Liver (tissue), 9 donors: ENCODE results near the gene RALGPS2. TPM values are rescaled to one million over a fixed set of nuclear protein-coding genes. Genes with fewer than 3 reads are reported as not detected.

Experiments used
- DNase-seq: peaks from one replicate; pipeline ENCODE4 v3.0.0-alpha.2; 2017; ENCODE audit warnings: low spot score
- H3K27ac ChIP-seq, 2 donors: one replicate each; pipeline ENCODE4 v1.7.0; 2013; ENCODE audit warnings: inconsistent platforms in 2 of 2, low read length in 2 of 2, control low read depth in 1 of 2, low read depth in 1 of 2, mild to moderate bottlenecking in 1 of 2
- H3K27me3 ChIP-seq, 4 donors: one replicate each; pipeline versions ENCODE4 v1.6.1 to v1.7.0; 2013; ENCODE audit warnings: low read length in 3 of 4, inconsistent platforms in 1 of 4, mild to moderate bottlenecking in 1 of 4, moderate library complexity in 1 of 4; ENCODE audit not compliant: control insufficient read depth in 4 of 4, insufficient read depth in 4 of 4
- H3K36me3 ChIP-seq, 4 donors: one replicate each; pipeline versions ENCODE4 v1.6.1 to v1.7.0; 2013; ENCODE audit warnings: low read length in 3 of 4, mild to moderate bottlenecking in 3 of 4, low read depth in 1 of 4, moderate library complexity in 1 of 4; ENCODE audit not compliant: control insufficient read depth in 4 of 4, insufficient read depth in 3 of 4
- H3K4me1 ChIP-seq, 4 donors: one replicate each; pipeline versions ENCODE4 v1.6.1 to v1.7.0; 2013; ENCODE audit warnings: low read length in 3 of 4, mild to moderate bottlenecking in 3 of 4, moderate library complexity in 1 of 4; ENCODE audit not compliant: control insufficient read depth in 4 of 4, insufficient read depth in 4 of 4
- H3K4me3 ChIP-seq, 3 donors: one replicate each; pipeline versions ENCODE4 v1.6.1 to v1.7.0; 2013; ENCODE audit warnings: low read length in 3 of 3, control low read depth in 1 of 3, low read depth in 1 of 3, mild to moderate bottlenecking in 1 of 3
- H3K9ac ChIP-seq, 2 donors: one replicate each; pipeline ENCODE4 v1.7.0; 2013; ENCODE audit warnings: low read length in 2 of 2, mild to moderate bottlenecking in 2 of 2, moderate library complexity in 2 of 2, control low read depth in 1 of 2, low read depth in 1 of 2
- H3K9me3 ChIP-seq, 4 donors: one replicate each; pipeline versions ENCODE4 v1.6.1 to v1.7.0; 2013; ENCODE audit warnings: low read length in 3 of 4; ENCODE audit not compliant: control insufficient read depth in 4 of 4
- EGR1 ChIP-seq, 2 donors: IDR thresholded peaks; 2 replicates each; pipeline ENCODE4 v1.6.1; 2016 to 2018; ENCODE audit warnings: antibody characterized with exemption in 2 of 2, low read depth in 2 of 2
- FOXA1 ChIP-seq: IDR thresholded peaks from 2 replicates; pipeline ENCODE4 v1.6.1; 2016; ENCODE audit warnings: antibody characterized with exemption
- FOXA2 ChIP-seq: IDR thresholded peaks from 2 replicates; pipeline ENCODE4 v1.6.1; 2016; ENCODE audit warnings: antibody characterized with exemption
- GABPA ChIP-seq, 2 donors: IDR thresholded peaks in 1 of 2; conservative IDR thresholded peaks in 1 of 2; 2 replicates each; pipeline ENCODE4 v1.6.1; 2016; ENCODE audit warnings: antibody characterized with exemption in 2 of 2, mild to moderate bottlenecking in 1 of 2, moderate library complexity in 1 of 2
- HNF4A ChIP-seq, 2 donors: conservative IDR thresholded peaks; 2 replicates each; pipeline ENCODE4 v1.6.1; 2016; ENCODE audit warnings: antibody characterized with exemption in 2 of 2, mild to moderate bottlenecking in 2 of 2
- HNF4G ChIP-seq: IDR thresholded peaks from 2 replicates; pipeline ENCODE4 v1.6.1; 2016; ENCODE audit warnings: antibody characterized with exemption
- JUND ChIP-seq, 2 donors: IDR thresholded peaks; 2 replicates each; pipeline ENCODE4 v1.6.1; 2016; ENCODE audit warnings: antibody characterized with exemption in 2 of 2
- NR2F2 ChIP-seq: IDR thresholded peaks from 2 replicates; pipeline ENCODE4 v1.6.1; 2016; ENCODE audit warnings: antibody characterized with exemption
- RXRA ChIP-seq, 2 donors: IDR thresholded peaks; 2 replicates each; pipeline ENCODE4 v1.6.1; 2017 to 2018; ENCODE audit warnings: antibody characterized with exemption in 2 of 2, mild to moderate bottlenecking in 1 of 2
- SP1 ChIP-seq: IDR thresholded peaks from 2 replicates; pipeline ENCODE4 v1.6.1; 2018; ENCODE audit warnings: antibody characterized with exemption, mild to moderate bottlenecking
- TAF1 ChIP-seq: conservative IDR thresholded peaks from 2 replicates; pipeline ENCODE4 v1.6.1; 2016; ENCODE audit warnings: antibody characterized with exemption, mild to moderate bottlenecking
- YY1 ChIP-seq: IDR thresholded peaks from 2 replicates; pipeline ENCODE4 v1.6.1; 2016; ENCODE audit warnings: antibody characterized with exemption, mild to moderate bottlenecking
- WGBS: extraction: QIAGEN DNeasy Blood & Tissue Kit; methylation state at CpG from one replicate; pipeline ENCODE4 v1.1.7; 2013; 5-methylcytosine and 5-hydroxymethylcytosine counted together
- polyA plus RNA-seq, 2 donors: library from polyadenylated mRNA; stranded (reverse) in 1 of 2; unstranded in 1 of 2; fragments of 200-250 nt in 1 of 2; fragments of >200 nt in 1 of 2; fragmentation: Nextera tagmentation in 1 of 2; extraction: Ambion mirVana in 1 of 2; gene quantifications; one replicate each; pipeline versions ENCODE4 v1.2.1 to v1.2.3, GENCODE V29; 2013 to 2015
- total RNA-seq, 2 donors: library from RNA; depleted of rRNA; stranded (reverse); fragments of >200 nt; gene quantifications; one replicate each; pipeline ENCODE4 v1.2.3, GENCODE V29; 2014
- TF ChIP-seq, protein P1 (sequence below): fragments of 150-350 bp; IDR thresholded peaks from 2 replicates; pipeline ENCODE4 v1.5.1; 2017; ENCODE audit warnings: improper control_type of control experiment, low read depth, low read length; ENCODE audit not compliant: missing input control
- TF ChIP-seq, protein P2 (sequence below): IDR thresholded peaks from 2 replicates; pipeline ENCODE4 v1.6.1; 2016; ENCODE audit warnings: antibody characterized with exemption, mild to moderate bottlenecking
- TF ChIP-seq, protein P3 (sequence below): IDR thresholded peaks from 2 replicates; pipeline ENCODE4 v1.6.1; 2016; ENCODE audit warnings: antibody characterized with exemption
- donor health status: healthy.
- donor health status: healthy.
- donor health status: healthy.
- donor health status: healthy.
- donor health status: healthy.

Gene RALGPS2
- total and polyA plus RNA-seq, 4 donors = 8.1 to 39.2 (median 16.9) TPM

GRCh38 chr1:178916448-178917174 is 191.6 kb downstream of the RALGPS2 start:
- 39% methylated on average over 5 of the region's 5 CpGs for WGBS
- Histone ChIP-seq H3K27ac (peak overlapping the region; percentile 44 to 57), H3K9me3 (no peaks in the 10 kb centered on the region), H3K4me3 (peak overlapping the region in 2 of 3 donors; percentile 13 to 15), H3K27me3 (no peaks in the 10 kb centered on the region), H3K36me3 (peaks cover 0 to 5% (median 0%) of the 10 kb centered on the region in 4 donors), H3K9ac (peak overlapping the region in 1 of 2 donors; percentile 42), H3K4me1 (peaks cover 0 to 31% (median 21%) of the 10 kb centered on the region in 4 donors)
- DNase-seq = no peak
- TF ChIP-seq, protein P1, sequence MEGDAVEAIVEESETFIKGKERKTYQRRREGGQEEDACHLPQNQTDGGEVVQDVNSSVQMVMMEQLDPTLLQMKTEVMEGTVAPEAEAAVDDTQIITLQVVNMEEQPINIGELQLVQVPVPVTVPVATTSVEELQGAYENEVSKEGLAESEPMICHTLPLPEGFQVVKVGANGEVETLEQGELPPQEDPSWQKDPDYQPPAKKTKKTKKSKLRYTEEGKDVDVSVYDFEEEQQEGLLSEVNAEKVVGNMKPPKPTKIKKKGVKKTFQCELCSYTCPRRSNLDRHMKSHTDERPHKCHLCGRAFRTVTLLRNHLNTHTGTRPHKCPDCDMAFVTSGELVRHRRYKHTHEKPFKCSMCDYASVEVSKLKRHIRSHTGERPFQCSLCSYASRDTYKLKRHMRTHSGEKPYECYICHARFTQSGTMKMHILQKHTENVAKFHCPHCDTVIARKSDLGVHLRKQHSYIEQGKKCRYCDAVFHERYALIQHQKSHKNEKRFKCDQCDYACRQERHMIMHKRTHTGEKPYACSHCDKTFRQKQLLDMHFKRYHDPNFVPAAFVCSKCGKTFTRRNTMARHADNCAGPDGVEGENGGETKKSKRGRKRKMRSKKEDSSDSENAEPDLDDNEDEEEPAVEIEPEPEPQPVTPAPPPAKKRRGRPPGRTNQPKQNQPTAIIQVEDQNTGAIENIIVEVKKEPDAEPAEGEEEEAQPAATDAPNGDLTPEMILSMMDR = no peak
- peak; percentile 57 to 61 for TF ChIP-seq RXRA (IDR thresholded peaks at IDR 0.05)
- peak; percentile 23 for TF ChIP-seq YY1
- TF ChIP-seq EGR1 (IDR thresholded peaks at IDR 0.05; ENCODE audit: low read depth in 2 of 2) = no peak
- TF ChIP-seq JUND (IDR thresholded peaks at IDR 0.05) = no peak
- no peak for TF ChIP-seq NR2F2
- TF ChIP-seq, protein P2, sequence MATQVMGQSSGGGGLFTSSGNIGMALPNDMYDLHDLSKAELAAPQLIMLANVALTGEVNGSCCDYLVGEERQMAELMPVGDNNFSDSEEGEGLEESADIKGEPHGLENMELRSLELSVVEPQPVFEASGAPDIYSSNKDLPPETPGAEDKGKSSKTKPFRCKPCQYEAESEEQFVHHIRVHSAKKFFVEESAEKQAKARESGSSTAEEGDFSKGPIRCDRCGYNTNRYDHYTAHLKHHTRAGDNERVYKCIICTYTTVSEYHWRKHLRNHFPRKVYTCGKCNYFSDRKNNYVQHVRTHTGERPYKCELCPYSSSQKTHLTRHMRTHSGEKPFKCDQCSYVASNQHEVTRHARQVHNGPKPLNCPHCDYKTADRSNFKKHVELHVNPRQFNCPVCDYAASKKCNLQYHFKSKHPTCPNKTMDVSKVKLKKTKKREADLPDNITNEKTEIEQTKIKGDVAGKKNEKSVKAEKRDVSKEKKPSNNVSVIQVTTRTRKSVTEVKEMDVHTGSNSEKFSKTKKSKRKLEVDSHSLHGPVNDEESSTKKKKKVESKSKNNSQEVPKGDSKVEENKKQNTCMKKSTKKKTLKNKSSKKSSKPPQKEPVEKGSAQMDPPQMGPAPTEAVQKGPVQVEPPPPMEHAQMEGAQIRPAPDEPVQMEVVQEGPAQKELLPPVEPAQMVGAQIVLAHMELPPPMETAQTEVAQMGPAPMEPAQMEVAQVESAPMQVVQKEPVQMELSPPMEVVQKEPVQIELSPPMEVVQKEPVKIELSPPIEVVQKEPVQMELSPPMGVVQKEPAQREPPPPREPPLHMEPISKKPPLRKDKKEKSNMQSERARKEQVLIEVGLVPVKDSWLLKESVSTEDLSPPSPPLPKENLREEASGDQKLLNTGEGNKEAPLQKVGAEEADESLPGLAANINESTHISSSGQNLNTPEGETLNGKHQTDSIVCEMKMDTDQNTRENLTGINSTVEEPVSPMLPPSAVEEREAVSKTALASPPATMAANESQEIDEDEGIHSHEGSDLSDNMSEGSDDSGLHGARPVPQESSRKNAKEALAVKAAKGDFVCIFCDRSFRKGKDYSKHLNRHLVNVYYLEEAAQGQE = no peak
- peak in 1 of 2 donors; percentile 13 for TF ChIP-seq HNF4A (conservative IDR thresholded peaks at IDR 0.05)

DNA sequence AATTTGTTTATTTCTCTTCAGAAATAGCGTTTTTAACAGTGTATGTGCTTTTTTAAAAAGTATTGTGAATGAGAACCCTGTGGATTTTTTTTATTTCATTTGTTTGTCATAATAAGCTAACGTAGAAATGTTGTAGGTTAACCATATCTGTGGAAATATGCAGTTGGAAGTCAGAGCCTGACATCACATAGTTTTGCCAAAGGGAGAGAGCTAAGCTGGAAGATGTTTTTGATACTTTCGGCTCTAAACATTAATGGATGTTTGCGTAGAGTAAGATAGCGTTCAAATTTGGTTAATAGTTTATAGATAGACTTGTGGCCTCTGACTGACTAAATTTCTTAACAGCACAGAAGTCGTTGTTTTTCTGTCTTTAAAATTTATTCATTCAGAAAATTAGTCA is 193.3 kb downstream of the RALGPS2 start:
- Histone ChIP-seq H3K4me1 (peaks cover 0 to 31% (median 21%) of the 10 kb centered on the region in 4 donors), H3K4me3 (no peak overlapping the region), H3K27ac (peak overlapping the region; percentile 35 to 55), H3K9ac (peak overlapping the region in 1 of 2 donors; percentile 72), H3K36me3 (peaks cover 0 to 2% (median 0%) of the 10 kb centered on the region in 4 donors), H3K27me3 (no peaks in the 10 kb centered on the region), H3K9me3 (no peaks in the 10 kb centered on the region)
- TF ChIP-seq YY1 (peak; percentile 28), TAF1 (no peak), HNF4A (conservative IDR thresholded peaks at IDR 0.05) (peak; percentile 8 to 12)
- WGBS = 30% methylated on average over 6 of the region's 6 CpGs
- no peak for DNase-seq

GRCh38 chr1:178918955-178919354 is 193.9 kb downstream of the RALGPS2 start:
- Histone ChIP-seq H3K27ac (peak overlapping the region in 1 of 2 donors; percentile 55), H3K4me1 (peaks cover 0 to 31% (median 21%) of the 10 kb centered on the region in 4 donors), H3K27me3 (no peaks in the 10 kb centered on the region), H3K9ac (peak overlapping the region in 1 of 2 donors; percentile 25), H3K9me3 (no peaks in the 10 kb centered on the region), H3K36me3 (no peaks in the 10 kb centered on the region), H3K4me3 (no peak overlapping the region)
- WGBS = 38% methylated on average over 2 of the region's 2 CpGs
- DNase-seq = no peak
- TF ChIP-seq HNF4G (no peak), HNF4A (conservative IDR thresholded peaks at IDR 0.05) (no peak), FOXA2 (no peak), GABPA (IDR thresholded peaks at IDR 0.05 in 1 of 2, conservative IDR thresholded peaks at IDR 0.05 in 1 of 2) (no peak), TAF1 (no peak), JUND (IDR thresholded peaks at IDR 0.05) (no peak), SP1 (no peak), FOXA1 (no peak)
- TF ChIP-seq, protein P3, sequence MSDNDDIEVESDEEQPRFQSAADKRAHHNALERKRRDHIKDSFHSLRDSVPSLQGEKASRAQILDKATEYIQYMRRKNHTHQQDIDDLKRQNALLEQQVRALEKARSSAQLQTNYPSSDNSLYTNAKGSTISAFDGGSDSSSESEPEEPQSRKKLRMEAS = no peak
- TF ChIP-seq, protein P2 = no peak
- TF ChIP-seq, protein P1 = no peak
